K562 (cell line): ENCODE measurements around the gene FBXW9. TPM values are rescaled to one million over a fixed set of nuclear protein-coding genes. Genes with fewer than 3 reads are reported as not detected.
A peak's percentile ranks its signal among the peaks of the same experiment; 100 is the strongest.

Experiments
- ATAC-seq: fragments of 200-7000 bp; cut with Tn5 transposase; 3 replicates; pipeline ENCODE4 v1.9.1; 2020; ENCODE audit warnings: moderate library complexity
- BruUV-seq: library from RNA; stranded (reverse); fragments of 400-500 nt; replicated peaks from 2 replicates; lab custom pipeline; 2021; lab: Mats Ljungman, UMichigan
- CTCF ChIA-PET: fragments of 300-600 bp; formaldehyde crosslinking; extraction: SDS; loops from one replicate; lab custom pipeline; 2021; ENCODE audit warnings: low intra/inter-chr PET ratio; lab: Yijun Ruan, JAX
- POLR2A ChIA-PET: fragments of 300-600, 350-650 bp; sonication (Branson Sonifier 250); formaldehyde crosslinking; extraction: SDS; loops from one replicate; lab custom pipeline; 2021; ENCODE audit warnings: antibody characterized with exemption, inconsistent platforms; lab: Yijun Ruan, JAX
- DNase-seq, 4 experiments: peaks; one replicate each; pipeline versions ENCODE4 v3.0.0 to v3.0.0-alpha.2; 2011 to 2018; ENCODE audit warnings: low spot score in 3 of 4, mixed read lengths in 3 of 4; ENCODE audit errors: extremely low read depth in 1 of 4
- FAIRE-seq: peaks from 2 replicates; lab custom pipeline; 2011; peaks lifted over from hg19 to GRCh38; lab: Jason Lieb, UNC
- H2AFZ ChIP-seq: 2 replicates; pipeline ENCODE4 v1.6.0; 2011; ENCODE audit warnings: low read depth, low read length, control low read depth, inconsistent platforms
- H3K27ac ChIP-seq: fragments of 200-600 bp; 3 replicates; pipeline ENCODE4 v1.8.0; 2011; ENCODE audit warnings: low read depth, mild to moderate bottlenecking, control low read depth, inconsistent platforms, low read length, moderate library complexity, mixed read lengths; ENCODE audit errors: extremely low read depth
- H3K27me3 ChIP-seq, 2 experiments: fragments of 300-600 bp in 1 of 2; 2 replicates in 1 of 2; 3 replicates in 1 of 2; pipeline versions ENCODE4 v1.6.0 to v1.8.0; 2011; ENCODE audit warnings: inconsistent platforms in 2 of 2, low read length in 2 of 2, mild to moderate bottlenecking in 1 of 2, mixed read lengths in 1 of 2, moderate library complexity in 1 of 2; ENCODE audit not compliant: control insufficient read depth in 2 of 2, insufficient read depth in 2 of 2
- H3K36me3 ChIP-seq: fragments of 300-600 bp; 3 replicates; pipeline ENCODE4 v1.8.0; 2011; ENCODE audit warnings: mild to moderate bottlenecking, low read length, inconsistent platforms; ENCODE audit not compliant: control insufficient read depth, insufficient read depth
- H3K4me1 ChIP-seq, 2 experiments: fragments of 200-600 bp in 1 of 2; replicated peaks in 1 of 2; 2 replicates in 1 of 2; 3 replicates in 1 of 2; pipeline versions ENCODE4 v1.5.1 to v1.8.0; 2011; ENCODE audit warnings: inconsistent platforms in 2 of 2, low read length in 2 of 2, mild to moderate bottlenecking in 1 of 2, mixed read lengths in 1 of 2, moderate library complexity in 1 of 2; ENCODE audit not compliant: control insufficient read depth in 2 of 2, insufficient read depth in 2 of 2
- H3K4me2 ChIP-seq: 2 replicates; pipeline ENCODE4 v1.6.1; 2011; ENCODE audit warnings: low read length, control low read depth, inconsistent platforms, mixed read lengths; ENCODE audit not compliant: insufficient read depth
- H3K4me3 ChIP-seq: fragments of 200-600 bp; sonication (generic), shearing (Covaris generic); 2 replicates; pipeline ENCODE4 v1.5.1; 2016; ENCODE audit warnings: control low read depth, inconsistent platforms
- H3K79me2 ChIP-seq: fragments of 200-600 bp; 3 replicates; pipeline ENCODE4 v1.8.0; 2011; ENCODE audit warnings: low read length, inconsistent platforms; ENCODE audit not compliant: control insufficient read depth, insufficient read depth
- H3K9ac ChIP-seq, 2 experiments: 2 replicates each; pipeline versions ENCODE4 v1.6.0 to v1.6.1; 2011; ENCODE audit warnings: low read depth in 2 of 2, low read length in 2 of 2, control low read depth in 1 of 2, inconsistent platforms in 1 of 2, mild to moderate bottlenecking in 1 of 2, mixed read lengths in 1 of 2; ENCODE audit not compliant: insufficient read depth in 1 of 2
- H3K9me1 ChIP-seq: one replicate; pipeline ENCODE4 v1.6.0; 2011; ENCODE audit warnings: inconsistent platforms, mild to moderate bottlenecking, low read length, moderate library complexity; ENCODE audit not compliant: control insufficient read depth, insufficient read depth
- H3K9me3 ChIP-seq: replicated peaks from 2 replicates; pipeline ENCODE4 v1.5.1; 2011; ENCODE audit warnings: low read depth, low read length, inconsistent platforms; ENCODE audit not compliant: control insufficient read depth, insufficient read depth
- H4K20me1 ChIP-seq: replicated peaks from 2 replicates; pipeline ENCODE4 v1.6.1; 2011; ENCODE audit warnings: low read length, inconsistent platforms, mixed read lengths; ENCODE audit not compliant: control insufficient read depth, insufficient read depth
- MED1 ChIP-seq: sonication (generic); formaldehyde crosslinking; IDR thresholded peaks from 2 replicates; pipeline ENCODE4 v1.8.1; 2023; ENCODE audit warnings: missing genetic modification reagents, borderline replicate concordance
- POLR2A ChIP-seq: fragments of 450-650 bp; conservative IDR thresholded peaks from 2 replicates; pipeline ENCODE4 v1.6.1; 2016
- POLR2G ChIP-seq: fragments of 200-400 bp; formaldehyde crosslinking; IDR thresholded peaks from 2 replicates; pipeline ENCODE4 v1.6.1; 2017; ENCODE audit warnings: low read depth, mild to moderate bottlenecking, antibody characterized with exemption, low read length, moderate library complexity
- XRCC4 ChIP-seq: IDR thresholded peaks from one replicate; pipeline ENCODE4 v1.6.1; 2011; ENCODE audit not compliant: insufficient read depth, insufficient read length; ENCODE audit errors: extremely low read depth
- ZC3H4 ChIP-seq: sonication (generic); formaldehyde crosslinking; IDR thresholded peaks from 2 replicates; pipeline ENCODE4 v1.9.0; 2021; ENCODE audit warnings: missing genetic modification reagents, borderline replicate concordance
- ZKSCAN8 ChIP-seq: fragments of 200-800 bp; sonication (Bioruptor generic); IDR thresholded peaks from 2 replicates; pipeline ENCODE4 v1.6.1; 2016; ENCODE audit warnings: missing genetic modification characterization, missing compliant biosample characterization
- ZNF561 ChIP-seq: fragments of 450-650 bp; formaldehyde crosslinking; conservative IDR thresholded peaks from 2 replicates; pipeline ENCODE4 v1.4.0; 2020; ENCODE audit warnings: mild to moderate bottlenecking, moderate library complexity
- WGBS: fragments of 100-300 bp; shearing (Covaris generic); methylation state at CpG from one replicate; pipeline ENCODE4 v1.1.6; 2016; ENCODE audit warnings: low coverage, mixed read lengths; ENCODE audit not compliant: insufficient coverage; ENCODE audit errors: missing lambda C conversion rate; 5-methylcytosine and 5-hydroxymethylcytosine counted together
- in situ Hi-C: fragments of 300-500 bp; cut with MboI; formaldehyde crosslinking; loops from 4 replicates; pipeline ENCODE4 v1.15.0; 2018; ENCODE audit warnings: inconsistent platforms, mixed read lengths
- intact Hi-C: fragments of 100-400 bp; cut with micrococcal nuclease; formaldehyde crosslinking; loops from 2 replicates; pipeline ENCODE4 v1.14.2; 2022
- polyA plus RNA-seq, 8 experiments: library from polyadenylated mRNA; depleted of rRNA in 4 of 8; stranded (reverse) in 5 of 8; unstranded in 3 of 8; fragments of >200 nt; fragmentation: Nextera tagmentation in 2 of 8; fragmentation: Illumina TruSeq in 1 of 8; extraction: Ambion mirVana in 2 of 8; extraction: Trizol in 1 of 8; gene quantifications; 2 replicates each; pipeline versions ENCODE4 v1.2.1 to v1.2.3, GENCODE V29; 2011 to 2014; ENCODE audit warnings: inconsistent platforms in 1 of 8, missing spikeins in 1 of 8
- total RNA-seq, 7 experiments: library from RNA; depleted of rRNA in 6 of 7; stranded (reverse); fragments of >200 nt in 6 of 7; fragmentation: Illumina TruSeq in 2 of 7; extraction: Trizol in 2 of 7; gene quantifications; 2 replicates each; pipeline versions ENCODE4 v1.2.1 to v1.2.3, GENCODE V29; 2011 to 2021; ENCODE audit warnings: low replicate concordance in 1 of 7
- TF ChIP-seq, protein P1 (sequence below), 2 experiments: fragments of 450-650 bp in 1 of 2; sonication (generic) in 1 of 2; formaldehyde crosslinking; conservative IDR thresholded peaks; 2 replicates each; pipeline versions ENCODE4 v1.4.0 to v1.8.1; 2020 to 2022; ENCODE audit warnings: mild to moderate bottlenecking in 1 of 2, missing genetic modification reagents in 1 of 2

FBXW9 gene
- total and polyA plus RNA-seq, 9 of the 15 experiments (the other 6 are each of a cell fraction or from before 2014, with no cell fraction given) = 0.23 to 21.7 (median 6.2) TPM

DNA sequence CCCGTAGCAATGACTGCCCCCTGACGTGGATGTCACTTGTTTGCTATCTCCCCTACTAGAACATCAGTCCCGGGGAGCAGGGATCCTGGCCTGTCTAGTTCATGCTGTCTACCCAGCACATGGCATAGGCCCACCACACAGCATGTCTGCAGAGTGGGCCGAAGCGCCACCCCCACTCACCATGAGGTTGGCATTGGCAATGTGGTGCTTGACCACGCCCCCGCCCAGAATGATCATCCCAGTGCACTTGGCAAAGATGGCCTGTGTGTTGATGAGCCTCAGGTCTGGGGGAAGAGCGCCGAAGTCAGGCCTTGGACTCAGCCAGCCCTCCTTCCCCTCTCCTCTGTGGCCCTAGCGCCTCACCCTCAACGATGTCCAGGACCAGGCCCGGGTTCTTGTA is 19.5 kb downstream of the FBXW9 start:
- intact Hi-C loops = no loop called here
- Histone ChIP-seq H3K36me3 (peaks cover 75% of the 10 kb centered on the region), H4K20me1 (no peaks in the 10 kb centered on the region; the same call in none of the 2 replicates), H3K79me2 (peaks cover 13% of the 10 kb centered on the region), H3K4me2 (no peak overlapping the region), H3K9ac (peak overlapping the region in 1 of 2 experiments; percentile 53; a peak in 1 of 4 replicates)
- ChIA-PET POLR2A (interaction anchor here (0.5 to 1.6 kb wide), 3 partner anchors 9 to 123 kb away, joined by 4 to 5 read pairs (median 4); no protein-coding TSS in a partner anchor), CTCF (no interaction called here)
- ATAC-seq = no peak
- TF ChIP-seq ZNF561 (CRISPR knock-in tag) (no peak), POLR2G (peak; percentile 55), ZC3H4 (CRISPR knock-in tag) (0 out of 2 replicates have a peak, but pooled peaks have one; percentile 42), POLR2A (peak; percentile 40; the same call in 1 of the 2 replicates), XRCC4 (no peak), MED1 (CRISPR knock-in tag) (0 out of 2 replicates have a peak, but pooled peaks have one; percentile 36), ZKSCAN8 (CRISPR knock-in tag) (no peak)
- TF ChIP-seq, protein P1, sequence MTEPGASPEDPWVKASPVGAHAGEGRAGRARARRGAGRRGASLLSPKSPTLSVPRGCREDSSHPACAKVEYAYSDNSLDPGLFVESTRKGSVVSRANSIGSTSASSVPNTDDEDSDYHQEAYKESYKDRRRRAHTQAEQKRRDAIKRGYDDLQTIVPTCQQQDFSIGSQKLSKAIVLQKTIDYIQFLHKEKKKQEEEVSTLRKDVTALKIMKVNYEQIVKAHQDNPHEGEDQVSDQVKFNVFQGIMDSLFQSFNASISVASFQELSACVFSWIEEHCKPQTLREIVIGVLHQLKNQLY (CRISPR knock-in tag; conservative IDR thresholded peaks at IDR 0.05) = no peak
- TF ChIP-seq, all 486 proteins: peak for 4
- no peak for FAIRE-seq
- Histone ChIP-seq H3K27ac (no peak overlapping the region), H3K4me3 (no peak overlapping the region), H2AFZ (no peak overlapping the region), H3K9me1 (no peaks in the 10 kb centered on the region), H3K27me3 (no peaks in the 10 kb centered on the region), H3K9me3 (no peaks in the 10 kb centered on the region), H3K4me1 (peaks cover 0 to 25% of the 10 kb centered on the region in 2 experiments; a peak in 3 of 5 replicates)
- BruUV-seq = no TSS peak
- DNase-seq = no peak
- 97% methylated on average over 7 of the region's 12 CpGs for WGBS
- in situ Hi-C loops = loop anchor here (10.0 kb wide), 1 partner anchor 472 kb away; no protein-coding TSS in a partner anchor
